Measurements from ENCODE around the gene FPR1. TPM values are rescaled to one million over a fixed set of nuclear protein-coding genes. Genes with fewer than 3 reads are reported as not detected.

The FPR1 gene
- total and polyA plus RNA-seq, 2 of the 8 experiments (the other 6 are each of a cell fraction or from before 2014, with no cell fraction given), result 0.11 TPM; not detected in 1

DNA sequence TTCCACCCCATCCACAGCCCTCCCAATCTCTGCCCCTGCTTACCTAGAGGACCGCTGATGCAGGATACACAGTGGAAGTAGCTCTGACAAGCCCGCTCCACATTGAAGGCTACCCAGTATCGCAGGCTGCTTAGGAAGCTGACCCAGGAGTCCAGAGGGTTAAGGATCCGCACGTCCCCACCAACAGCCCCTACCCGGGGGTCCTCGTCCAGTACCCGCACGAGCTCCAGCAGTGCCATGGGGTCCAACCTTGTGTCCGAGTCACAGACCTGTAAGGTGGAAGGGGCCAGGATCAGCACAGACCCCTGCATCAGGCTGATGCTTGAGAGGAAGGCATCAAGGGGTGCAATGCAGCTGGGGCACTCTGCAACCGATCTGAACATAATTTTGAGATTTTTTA, 34.8 kb downstream of the FPR1 start:
- no peak overlapping the region for H2BK20ac ChIP-seq (ENCODE audit: low read length)
- DNase-seq (ENCODE audit: low read depth in 1 of 2, low spot score in 2 of 2) (no peak), FAIRE-seq (no peak)
- no peak overlapping the region for H3K27ac ChIP-seq (ENCODE audit: low read depth, low read length)
- H3K4me3 ChIP-seq (ENCODE audit: extremely low read depth in 1 of 4, insufficient read depth in 2 of 4, low read depth in 3 of 4, low read length in 4 of 4), result no peak overlapping the region
- 86% methylated on average over 11 of the region's 11 CpGs; no CpG with 5 or more reads in 1 of the 2 experiments for WGBS, 2 experiments (ENCODE audit: extremely low coverage in 1 of 2, insufficient coverage in 1 of 2, insufficient read length in 1 of 2, insufficient replicate concordance in 2 of 2, low coverage in 1 of 2, low lambda C conversion rate in 2 of 2, missing lambda C conversion rate in 1 of 2)
- H2BK15ac ChIP-seq (ENCODE audit: low read length), result no peak overlapping the region
- no peak overlapping the region for H2BK12ac ChIP-seq (ENCODE audit: low read depth, low read length)
- no peak overlapping the region for H2BK120ac ChIP-seq (replicated peaks; ENCODE audit: low read depth, low read length)
- no peaks in the 10 kb centered on the region for H3K79me1 ChIP-seq (ENCODE audit: low read depth, low read length)
- H3K4ac ChIP-seq (replicated peaks; ENCODE audit: insufficient read length, low read depth, low read length), result no peak overlapping the region
- no peaks in the 10 kb centered on the region for H3K36me3 ChIP-seq (ENCODE audit: control insufficient read depth in 2 of 4, insufficient read depth in 4 of 4, low read length in 3 of 4)
- H3K9ac ChIP-seq (replicated peaks in 1 of 4; ENCODE audit: extremely low read depth in 1 of 4, low read depth in 3 of 4, low read length in 3 of 4), result no peak overlapping the region
- no peak overlapping the region for H4K91ac ChIP-seq (replicated peaks; ENCODE audit: insufficient read length, low read length)
- H3K4me2 ChIP-seq (ENCODE audit: insufficient read depth in 1 of 2, low read depth in 2 of 2, low read length in 2 of 2), result no peak overlapping the region
- no peak overlapping the region for H4K8ac ChIP-seq (ENCODE audit: extremely low read depth, insufficient read depth, low read length)
- CTCF ChIA-PET (ENCODE audit: partially characterized antibody), result interaction anchor here (1.0 to 1.2 kb wide), 2 partner anchors 14 to 62 kb away, joined by 4 to 5 read pairs; no protein-coding TSS in a partner anchor
- no peaks in the 10 kb centered on the region for H3K79me2 ChIP-seq (ENCODE audit: control insufficient read depth in 1 of 2, insufficient read depth in 2 of 2, low read length in 2 of 2)
- H3K27me3 ChIP-seq (replicated peaks in 1 of 4; ENCODE audit: control insufficient read depth in 3 of 4, extremely low read depth in 1 of 4, insufficient read depth in 3 of 4, low read length in 3 of 4), result peaks cover 9 to 29% (median 18%) of the 10 kb centered on the region in 4 experiments
- H4K20me1 ChIP-seq (replicated peaks in 1 of 2; ENCODE audit: control insufficient read depth in 1 of 2, insufficient read depth in 2 of 2, low read length in 2 of 2), result no peaks in the 10 kb centered on the region
- H3K14ac ChIP-seq (ENCODE audit: insufficient read length), result no peak overlapping the region
- H3K4me1 ChIP-seq (replicated peaks in 1 of 4; ENCODE audit: control insufficient read depth in 3 of 4, insufficient read depth in 4 of 4, low read length in 3 of 4), result 0 out of 7 replicates have a peak, but pooled peaks cover 0 to 2% (median under 1%) of the 10 kb centered on the region in 4 experiments
- H3K18ac ChIP-seq (ENCODE audit: extremely low read depth, low read length), result no peak overlapping the region
- no peaks in the 10 kb centered on the region for H3K9me3 ChIP-seq (ENCODE audit: insufficient read depth in 2 of 2, low read depth in 1 of 2, low read length in 1 of 2)
- no peak overlapping the region for H4K5ac ChIP-seq (ENCODE audit: insufficient read length, low read depth, low read length)
- H3K23me2 ChIP-seq (ENCODE audit: low read depth, low read length), result peaks cover 10% of the 10 kb centered on the region; the same call in 1 of the 2 replicates
- H2AFZ ChIP-seq (ENCODE audit: low read length), result no peak overlapping the region
- no peak overlapping the region for H2AK5ac ChIP-seq (ENCODE audit: low read depth, low read length)
- POLR2A ChIA-PET (ENCODE audit: partially characterized antibody), result interaction anchor here (0.9 kb wide), 1 partner anchor 172 kb away, joined by 3 read pairs; no protein-coding TSS in a partner anchor
- no peak overlapping the region for H2BK5ac ChIP-seq (ENCODE audit: low read depth, low read length)
- H3K23ac ChIP-seq (ENCODE audit: insufficient read length), result no peak overlapping the region
- peak overlapping the region; percentile 44 for H3K56ac ChIP-seq (replicated peaks; ENCODE audit: insufficient read length, low read depth, low read length)
- TF ChIP-seq CREB1 (IDR thresholded peaks at IDR 0.05), result no peak
- TF ChIP-seq RXRA (IDR thresholded peaks at IDR 0.05; ENCODE audit: insufficient read depth, low read depth, low read length), result no peak
- no peak for TF ChIP-seq TCF12 (IDR thresholded peaks at IDR 0.05; ENCODE audit: low read depth, low read length)
- TF ChIP-seq RBBP5 (IDR thresholded peaks at IDR 0.05; ENCODE audit: borderline replicate concordance, low read depth, low read length), result no peak
- TF ChIP-seq SIRT6 (IDR thresholded peaks at IDR 0.05; ENCODE audit: low read length), result no peak
- TF ChIP-seq, protein P1, sequence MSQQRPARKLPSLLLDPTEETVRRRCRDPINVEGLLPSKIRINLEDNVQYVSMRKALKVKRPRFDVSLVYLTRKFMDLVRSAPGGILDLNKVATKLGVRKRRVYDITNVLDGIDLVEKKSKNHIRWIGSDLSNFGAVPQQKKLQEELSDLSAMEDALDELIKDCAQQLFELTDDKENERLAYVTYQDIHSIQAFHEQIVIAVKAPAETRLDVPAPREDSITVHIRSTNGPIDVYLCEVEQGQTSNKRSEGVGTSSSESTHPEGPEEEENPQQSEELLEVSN (IDR thresholded peaks at IDR 0.05), result no peak
- TF ChIP-seq KDM4A (IDR thresholded peaks at IDR 0.05; ENCODE audit: low read depth, low read length, severe bottlenecking), result no peak
- no peak for TF ChIP-seq JUND (IDR thresholded peaks at IDR 0.05; ENCODE audit: low read length)
- TF ChIP-seq BRCA1 (IDR thresholded peaks at IDR 0.05; ENCODE audit: low read depth, low read length), result no peak
- no peak for TF ChIP-seq POU5F1 (IDR thresholded peaks at IDR 0.05; ENCODE audit: low read depth, low read length)
- TF ChIP-seq, protein P2, sequence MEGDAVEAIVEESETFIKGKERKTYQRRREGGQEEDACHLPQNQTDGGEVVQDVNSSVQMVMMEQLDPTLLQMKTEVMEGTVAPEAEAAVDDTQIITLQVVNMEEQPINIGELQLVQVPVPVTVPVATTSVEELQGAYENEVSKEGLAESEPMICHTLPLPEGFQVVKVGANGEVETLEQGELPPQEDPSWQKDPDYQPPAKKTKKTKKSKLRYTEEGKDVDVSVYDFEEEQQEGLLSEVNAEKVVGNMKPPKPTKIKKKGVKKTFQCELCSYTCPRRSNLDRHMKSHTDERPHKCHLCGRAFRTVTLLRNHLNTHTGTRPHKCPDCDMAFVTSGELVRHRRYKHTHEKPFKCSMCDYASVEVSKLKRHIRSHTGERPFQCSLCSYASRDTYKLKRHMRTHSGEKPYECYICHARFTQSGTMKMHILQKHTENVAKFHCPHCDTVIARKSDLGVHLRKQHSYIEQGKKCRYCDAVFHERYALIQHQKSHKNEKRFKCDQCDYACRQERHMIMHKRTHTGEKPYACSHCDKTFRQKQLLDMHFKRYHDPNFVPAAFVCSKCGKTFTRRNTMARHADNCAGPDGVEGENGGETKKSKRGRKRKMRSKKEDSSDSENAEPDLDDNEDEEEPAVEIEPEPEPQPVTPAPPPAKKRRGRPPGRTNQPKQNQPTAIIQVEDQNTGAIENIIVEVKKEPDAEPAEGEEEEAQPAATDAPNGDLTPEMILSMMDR (IDR thresholded peaks at IDR 0.05; ENCODE audit: control extremely low read depth in 1 of 3, insufficient read depth in 1 of 3, low read depth in 1 of 3, low read length in 3 of 3), result no peak
- TF ChIP-seq SP1 (IDR thresholded peaks at IDR 0.05; ENCODE audit: low read depth, low read length), result no peak
